AML-193 (cell line): ENCODE data around the gene PRR5L.

Experiments used
- DNase-seq, 2 experiments: peaks; one replicate each; lab custom pipeline; 2025; lab: John Stamatoyannopoulos, UW

PRR5L gene, protein sequence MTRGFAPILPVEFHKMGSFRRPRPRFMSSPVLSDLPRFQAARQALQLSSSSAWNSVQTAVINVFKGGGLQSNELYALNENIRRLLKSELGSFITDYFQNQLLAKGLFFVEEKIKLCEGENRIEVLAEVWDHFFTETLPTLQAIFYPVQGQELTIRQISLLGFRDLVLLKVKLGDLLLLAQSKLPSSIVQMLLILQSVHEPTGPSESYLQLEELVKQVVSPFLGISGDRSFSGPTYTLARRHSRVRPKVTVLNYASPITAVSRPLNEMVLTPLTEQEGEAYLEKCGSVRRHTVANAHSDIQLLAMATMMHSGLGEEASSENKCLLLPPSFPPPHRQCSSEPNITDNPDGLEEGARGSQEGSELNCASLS

DNA sequence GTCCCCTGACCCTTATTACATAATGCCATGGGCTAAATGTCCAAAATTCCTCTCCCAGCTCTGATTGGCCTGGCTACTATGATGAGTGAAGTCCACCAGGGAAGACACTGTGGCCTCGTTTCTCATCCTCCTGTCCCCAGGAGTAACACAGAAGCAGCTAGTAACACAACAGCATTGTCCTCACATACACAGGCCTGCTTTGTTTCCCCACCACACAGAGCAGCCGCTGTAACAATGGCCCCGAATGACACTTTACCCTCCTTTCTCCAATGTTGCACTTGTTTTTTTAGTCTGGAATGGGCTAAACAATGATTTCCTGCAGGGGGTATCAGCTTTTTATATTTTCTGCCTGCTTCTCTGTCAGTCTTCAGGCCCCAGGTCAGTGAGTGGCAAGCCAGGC, at the start of gene PRR5L:
TSS of gene PRR5L (plus strand) at position 363 of the 400 bp plus-strand sequence. CDS start 104,834 bp downstream, outside the sequence.
- no peak for DNase-seq

DNA sequence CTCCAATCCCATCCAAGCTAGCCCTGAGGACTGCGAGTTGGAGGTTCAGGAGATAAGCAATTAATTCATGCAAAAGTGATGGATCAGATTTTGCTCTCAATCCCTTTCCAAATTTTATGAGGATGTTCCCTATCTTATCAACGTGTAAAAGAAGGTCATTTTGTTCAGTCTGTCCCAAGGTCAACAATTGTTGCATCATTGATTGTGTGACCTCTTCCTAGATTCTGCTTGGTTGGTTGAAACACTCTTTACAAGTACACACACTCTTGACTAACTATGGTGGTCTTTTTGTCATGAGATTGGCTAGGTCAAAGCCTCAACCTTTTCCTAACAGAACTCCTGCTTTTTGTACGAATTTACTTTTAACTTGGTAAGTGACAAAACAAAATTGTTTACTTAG, 48.6 kb upstream of the PRR5L start:
- DNase-seq = no peak

DNA sequence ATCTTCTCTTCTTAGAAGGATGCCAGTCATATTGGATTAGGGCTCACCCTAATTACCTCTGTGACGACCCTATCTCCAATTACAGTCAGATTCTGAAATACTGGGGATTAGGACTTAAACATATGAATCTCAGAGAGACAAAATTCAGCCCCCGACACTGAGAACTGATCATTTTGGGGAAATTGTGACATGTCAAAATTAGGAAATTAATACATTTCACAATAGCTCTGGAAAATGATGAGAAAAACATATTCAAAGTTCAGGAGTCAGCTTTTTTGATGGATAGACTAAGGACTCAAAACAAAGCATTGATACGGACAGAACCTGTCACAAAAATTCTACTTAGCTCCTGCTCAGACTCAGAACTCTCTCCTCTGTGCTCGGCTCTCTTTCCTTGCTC, 47.7 kb upstream of the PRR5L start:
- no peak for DNase-seq

DNA sequence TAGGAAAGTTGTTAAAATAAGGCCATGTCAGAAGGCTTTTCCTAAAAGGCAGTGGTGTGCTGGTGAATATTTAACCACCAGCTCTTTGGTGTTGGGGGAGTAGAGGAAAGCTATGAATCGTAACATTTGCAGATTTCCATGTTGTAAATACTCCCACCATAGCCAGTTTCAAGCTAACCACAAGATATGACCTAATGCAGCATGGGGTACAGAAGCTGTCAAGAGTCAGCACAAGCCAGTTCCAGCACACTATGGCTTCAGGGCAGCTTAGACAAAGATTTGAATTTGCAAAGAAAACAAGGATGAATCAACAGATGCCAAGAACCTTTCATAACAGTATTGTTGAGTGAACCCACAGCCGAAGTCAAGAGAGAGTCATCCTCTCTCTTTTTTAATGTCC, 46.8 kb upstream of the PRR5L start:
- no peak for DNase-seq

DNA sequence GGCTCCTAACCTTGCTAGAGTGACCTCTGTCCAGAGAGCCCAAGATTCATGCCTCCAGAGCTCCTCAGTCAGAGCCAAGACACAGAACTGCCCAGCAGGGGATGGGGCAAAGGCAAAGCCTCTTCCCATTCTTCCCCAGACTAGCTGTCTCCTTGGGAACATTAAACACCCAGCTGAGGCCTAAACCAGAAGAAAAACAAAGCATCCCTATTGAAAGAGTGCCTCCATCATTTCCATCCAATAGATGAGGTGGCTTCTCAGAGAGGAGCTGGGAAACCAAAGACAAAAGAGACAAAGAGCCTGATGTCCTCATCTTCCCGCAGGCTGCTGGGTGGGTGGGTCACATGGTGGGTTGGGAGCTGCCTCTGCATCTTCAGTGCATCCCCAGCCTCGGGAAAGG, 44.3 kb upstream of the PRR5L start:
- DNase-seq = no peak

DNA sequence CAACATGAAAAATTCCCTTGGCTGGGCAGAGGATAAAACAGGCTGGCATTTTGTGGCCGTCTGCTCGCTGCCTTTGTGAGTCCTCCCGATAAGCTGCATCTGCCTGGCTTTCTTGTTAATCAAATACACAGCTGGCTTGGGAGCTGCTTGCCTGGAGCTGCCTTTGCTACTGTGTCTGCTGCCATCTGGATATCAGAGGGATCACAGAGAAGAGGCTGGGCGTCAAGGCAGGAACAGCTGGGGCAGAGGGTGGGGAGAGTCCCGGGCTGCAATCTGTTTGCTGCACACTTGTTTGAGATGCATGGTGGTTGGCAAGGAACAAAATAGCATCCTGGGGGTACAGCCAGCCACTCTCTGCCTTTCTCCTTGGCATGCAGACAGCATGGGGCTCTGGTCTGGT, 42.9 kb upstream of the PRR5L start:
- no peak for DNase-seq

DNA sequence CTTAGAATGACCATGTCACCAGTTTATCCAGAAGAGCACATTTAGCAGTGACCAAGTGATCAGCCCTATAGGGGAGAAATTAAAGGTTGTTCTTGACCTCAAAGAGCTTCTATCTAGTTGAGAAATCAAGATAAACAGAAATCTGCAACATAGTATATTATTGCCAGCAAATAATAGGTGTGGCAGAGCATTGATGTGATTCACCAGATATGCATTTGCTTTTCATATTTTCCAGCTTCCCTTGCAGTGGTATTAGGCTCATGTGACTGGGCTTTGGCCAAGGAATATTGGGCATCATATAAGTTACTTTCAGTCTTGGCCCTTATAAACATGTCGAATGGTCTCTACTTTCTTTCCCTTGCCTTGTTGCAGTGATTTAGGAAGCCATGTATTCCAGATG, 41.4 kb upstream of the PRR5L start:
- DNase-seq = no peak

DNA sequence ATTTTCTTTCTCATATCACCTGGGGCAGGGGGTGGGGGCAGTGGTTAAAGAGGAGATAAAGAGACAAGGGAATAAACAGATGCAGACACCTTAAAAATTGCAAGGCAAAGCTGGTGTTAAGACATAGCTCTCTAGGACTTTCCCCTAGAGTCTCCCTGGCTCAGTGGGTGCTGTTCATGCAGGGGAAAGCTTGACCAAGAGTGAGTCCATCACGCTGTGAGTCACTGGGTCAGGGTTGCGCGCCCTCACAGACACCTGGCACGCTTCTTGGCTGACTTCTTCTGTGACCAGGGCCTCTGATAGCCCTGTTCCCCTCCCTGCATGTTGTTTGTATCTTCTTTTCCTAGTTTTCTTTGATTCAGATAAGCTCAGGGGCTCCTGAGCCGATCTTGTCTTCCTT, 38.7 kb upstream of the PRR5L start:
- DNase-seq = no peak

DNA sequence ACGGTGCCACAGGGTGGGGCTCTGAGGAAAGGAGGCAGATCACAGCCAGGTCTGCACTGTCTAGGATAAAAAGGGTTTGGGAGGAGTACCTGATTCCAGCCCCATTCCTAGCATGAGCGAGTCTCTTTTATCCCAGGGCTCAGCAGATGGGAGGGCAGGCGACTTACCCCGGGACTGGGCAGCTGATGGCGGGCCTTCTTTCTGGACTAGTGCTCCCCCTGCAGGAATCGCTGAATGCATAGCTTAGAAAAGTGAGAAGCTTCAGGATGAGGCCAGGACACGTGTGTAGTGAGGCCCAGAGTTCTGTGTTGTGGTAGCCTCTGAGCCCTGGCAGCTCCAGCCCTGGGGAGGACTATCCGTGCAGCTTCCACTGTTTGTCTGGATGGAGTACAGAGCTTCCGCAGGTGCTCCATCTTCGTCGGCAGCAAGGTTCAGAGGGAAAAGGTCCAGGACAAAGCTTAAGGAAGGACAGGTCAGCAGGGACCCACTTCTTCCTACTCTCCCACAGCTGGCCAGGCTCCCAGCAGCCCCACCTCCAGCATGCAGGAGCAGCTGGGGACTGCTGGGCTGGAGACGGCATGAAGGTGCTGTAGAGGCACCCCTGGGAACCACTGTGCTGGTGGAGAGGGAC, 37.2 kb upstream of the PRR5L start:
- peak; percentile 49 to 62 for DNase-seq

DNA sequence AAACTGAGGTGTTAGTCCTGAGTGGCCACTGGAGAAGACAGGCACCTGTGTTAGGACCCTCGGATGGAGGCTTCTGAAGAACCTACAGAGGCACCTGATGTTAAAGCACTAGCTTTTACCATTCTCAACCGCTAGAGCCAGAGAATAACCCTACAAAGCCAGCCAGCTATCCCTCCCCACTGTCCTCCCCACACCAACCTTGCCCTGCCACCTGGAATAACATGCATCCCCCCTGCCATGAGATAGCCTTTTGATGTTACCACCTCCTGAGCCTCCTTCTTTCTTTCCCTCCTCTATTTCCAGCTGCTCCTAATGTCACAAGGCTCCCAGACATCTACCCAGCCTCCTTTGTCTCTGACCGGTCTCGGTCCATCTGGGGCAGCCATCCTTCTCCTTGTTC, 35.0 kb upstream of the PRR5L start:
- DNase-seq = no peak

DNA sequence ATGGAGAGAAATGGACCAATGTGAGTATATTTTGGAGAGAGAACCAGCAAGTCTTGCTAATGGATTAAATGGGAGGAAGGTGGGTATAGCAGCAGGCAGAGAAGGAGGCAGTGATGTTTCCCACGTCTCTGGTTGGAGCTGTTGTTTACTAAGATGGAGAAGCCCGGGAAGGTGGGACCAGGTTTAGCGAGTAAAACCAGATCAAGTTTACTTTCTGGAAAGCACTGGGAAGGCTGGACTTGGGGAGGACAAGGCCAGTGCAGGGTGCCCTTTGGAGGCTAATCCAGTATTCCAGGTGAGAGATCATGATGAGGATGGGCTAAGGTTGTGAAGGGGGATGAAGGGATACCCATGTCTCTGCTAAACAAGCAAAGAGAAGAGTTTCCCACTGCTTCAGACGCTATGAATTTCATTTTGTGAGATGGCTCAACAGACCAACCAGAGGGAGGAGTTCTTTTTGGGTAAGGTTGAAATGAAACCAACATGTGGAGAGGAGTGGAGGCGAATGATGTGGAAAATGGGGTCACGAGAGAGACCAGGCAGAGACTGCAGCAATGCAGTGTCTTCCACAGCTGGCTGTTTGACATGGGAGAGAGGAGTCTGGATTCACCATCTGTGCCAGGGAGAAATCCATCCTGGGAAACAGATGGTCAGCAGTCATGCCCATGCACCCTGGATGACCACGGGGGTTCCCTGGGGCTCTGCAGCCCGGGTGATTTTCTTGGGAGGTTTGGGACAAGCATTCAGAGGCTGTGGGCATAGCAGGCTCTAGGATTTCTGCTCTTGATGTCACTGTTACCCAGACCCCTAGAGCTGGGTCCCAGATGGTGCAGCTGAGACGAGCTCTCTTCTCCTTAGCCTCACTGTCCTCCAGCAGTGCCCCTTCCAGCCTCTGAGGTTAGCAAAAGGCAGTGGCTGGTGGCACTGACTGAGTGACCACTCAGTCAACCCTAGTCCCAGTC, 31.8 kb upstream of the PRR5L start:
- no peak for DNase-seq

DNA sequence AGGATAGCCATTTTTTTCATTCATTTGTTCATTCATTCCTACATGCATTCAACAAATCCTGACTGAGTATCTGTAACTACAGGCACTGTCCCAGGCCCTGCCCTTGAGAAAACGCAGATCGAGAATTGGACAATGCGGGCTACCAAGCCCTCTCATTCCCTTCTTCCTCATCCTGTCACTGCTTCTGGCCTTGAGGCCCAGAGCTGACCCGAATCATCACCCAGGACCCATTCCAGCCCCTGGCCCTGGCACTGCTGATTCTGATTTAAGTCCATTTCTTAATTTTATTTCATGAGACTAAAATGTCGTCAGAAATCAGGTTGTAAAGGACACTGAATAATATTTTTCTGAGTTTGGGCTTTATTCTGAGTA, 31.1 kb upstream of the PRR5L start:
- no peak for DNase-seq

DNA sequence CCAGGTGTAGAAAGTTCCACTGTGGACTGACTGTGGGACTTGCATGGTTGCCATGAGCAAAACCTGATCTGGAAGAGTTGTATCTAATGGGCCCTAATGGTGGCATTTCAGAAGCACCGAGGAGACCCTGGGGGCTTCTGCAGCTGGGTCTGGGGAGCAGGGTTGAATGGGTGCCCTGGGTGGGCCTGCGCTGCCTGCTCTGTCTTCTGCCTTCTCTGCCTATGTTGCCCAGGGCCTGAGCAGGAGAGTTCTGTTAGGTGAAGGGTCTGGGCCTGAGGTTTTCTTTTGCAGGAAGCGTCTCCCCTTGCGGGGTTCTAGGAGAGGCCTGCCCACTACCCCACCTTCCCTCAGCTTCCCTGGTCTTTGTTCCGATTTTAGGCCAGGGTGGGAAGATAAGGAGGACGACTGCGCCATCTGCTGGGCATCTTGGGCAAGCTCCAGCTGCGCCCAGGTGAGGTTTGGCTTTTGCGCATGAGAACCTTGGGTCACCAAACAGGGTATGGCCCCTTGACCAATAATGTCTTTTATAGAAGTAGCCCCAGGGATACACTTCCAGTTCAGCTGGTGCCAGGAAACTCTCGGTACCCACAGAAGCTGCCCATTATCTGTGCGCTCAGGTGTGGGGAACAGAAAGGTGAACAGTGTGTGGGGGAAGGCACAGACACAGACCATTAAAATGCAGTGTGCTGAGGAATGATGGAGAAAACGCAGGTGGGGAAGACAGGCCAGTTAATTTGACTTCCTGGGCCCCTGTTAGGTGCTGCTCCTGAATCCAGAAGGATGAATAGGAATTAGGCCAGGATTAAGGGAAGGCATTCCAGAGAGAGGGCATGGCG, 30.1 kb upstream of the PRR5L start:
- peak in 1 of 2 experiments; percentile 10 for DNase-seq

DNA sequence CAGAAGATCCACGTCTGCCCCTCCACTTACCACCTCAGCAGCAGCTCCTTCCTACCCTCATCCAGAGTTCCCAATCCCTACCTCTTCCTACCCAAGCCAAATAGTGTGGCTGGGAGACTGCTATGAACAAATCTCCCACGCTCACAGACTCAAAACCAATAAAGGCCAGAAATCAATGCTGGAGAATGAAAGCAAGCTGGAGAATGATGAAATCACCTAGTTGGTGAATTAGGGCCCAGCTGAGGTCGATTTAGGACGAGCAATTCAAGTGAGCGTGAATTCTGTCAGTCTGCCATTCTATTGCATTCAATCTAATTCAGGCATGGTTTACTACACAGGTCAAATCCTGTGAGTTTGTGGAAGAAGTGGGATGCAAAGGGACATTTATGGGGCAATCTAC, 29.3 kb upstream of the PRR5L start:
- DNase-seq = no peak

DNA sequence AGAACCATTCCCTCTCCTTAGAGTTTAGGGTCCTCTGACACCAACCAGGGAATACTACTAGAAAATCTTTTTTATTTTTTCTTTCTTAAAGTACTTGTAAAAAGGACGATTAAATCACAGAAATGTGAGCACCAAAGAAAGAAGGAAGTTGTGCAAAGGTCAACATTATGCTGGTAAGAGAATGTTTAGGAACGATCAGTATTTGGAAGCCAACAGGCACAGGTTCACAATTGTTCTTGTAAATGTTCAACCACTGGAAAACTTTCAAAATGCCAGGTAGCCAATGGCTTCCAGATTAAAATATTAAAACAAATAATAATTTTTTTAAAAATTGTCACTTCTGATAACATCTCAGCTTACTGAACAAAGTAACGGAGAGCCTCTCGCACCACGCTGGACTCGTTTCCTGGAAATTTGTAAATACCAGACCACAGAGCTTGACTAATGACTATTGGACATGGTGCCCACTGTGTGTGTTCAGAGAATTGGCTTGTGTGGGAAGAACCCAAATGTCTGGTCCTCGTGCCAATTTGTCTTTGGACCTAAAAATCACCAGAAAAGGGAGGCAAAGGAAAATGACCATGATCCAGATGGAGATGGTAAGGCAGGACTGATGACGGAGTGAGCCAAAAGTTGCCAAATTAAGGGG, 27.6 kb upstream of the PRR5L start:
- no peak for DNase-seq

DNA sequence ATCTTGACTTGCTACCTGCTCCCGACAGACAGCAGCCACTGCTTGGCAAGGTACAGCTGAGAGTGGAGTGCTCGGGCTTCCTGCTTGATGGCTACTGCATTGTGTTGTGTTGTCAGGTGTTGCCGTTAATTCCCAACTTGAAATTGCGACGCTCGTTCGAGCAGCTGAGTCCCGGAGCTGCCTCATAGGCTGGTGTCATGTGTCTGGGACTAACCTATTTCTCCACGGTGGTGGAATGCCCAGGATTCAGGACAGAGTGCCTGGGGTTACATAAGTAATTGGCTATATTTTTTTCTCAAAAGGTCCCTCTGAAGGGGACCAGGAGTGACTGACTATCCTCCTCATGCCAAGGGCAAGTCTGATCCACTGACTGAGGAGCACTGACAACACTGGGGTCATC, 25.4 kb upstream of the PRR5L start:
- no peak for DNase-seq

DNA sequence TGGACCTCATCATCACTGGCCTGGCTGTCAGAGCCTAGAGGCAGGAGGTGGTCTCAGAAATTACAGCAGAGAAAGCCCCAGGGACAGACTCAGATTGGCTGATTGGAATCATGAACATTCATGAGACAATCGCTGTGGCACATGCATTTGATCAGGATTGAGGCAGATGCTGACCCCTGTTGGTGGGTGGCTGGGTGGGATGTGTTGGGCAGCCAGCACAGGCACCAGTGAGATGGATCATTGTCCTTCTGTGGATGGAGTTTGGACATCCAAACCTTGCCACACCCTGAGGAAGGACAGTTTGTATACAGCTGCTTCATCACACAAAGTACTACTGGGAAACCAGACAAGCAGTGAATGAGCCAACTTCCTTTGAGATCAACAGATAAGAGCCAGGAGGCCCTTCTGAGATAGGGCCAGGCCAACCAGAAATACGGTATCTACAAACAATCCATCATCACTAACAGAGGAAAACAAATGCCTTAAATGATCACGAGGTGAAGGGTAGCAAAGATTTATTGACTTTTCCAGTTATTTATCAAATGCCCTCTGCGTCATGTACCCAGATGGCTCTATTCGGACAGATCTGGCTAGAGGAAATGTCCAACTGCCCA, 24.2 kb upstream of the PRR5L start:
- no peak for DNase-seq

DNA sequence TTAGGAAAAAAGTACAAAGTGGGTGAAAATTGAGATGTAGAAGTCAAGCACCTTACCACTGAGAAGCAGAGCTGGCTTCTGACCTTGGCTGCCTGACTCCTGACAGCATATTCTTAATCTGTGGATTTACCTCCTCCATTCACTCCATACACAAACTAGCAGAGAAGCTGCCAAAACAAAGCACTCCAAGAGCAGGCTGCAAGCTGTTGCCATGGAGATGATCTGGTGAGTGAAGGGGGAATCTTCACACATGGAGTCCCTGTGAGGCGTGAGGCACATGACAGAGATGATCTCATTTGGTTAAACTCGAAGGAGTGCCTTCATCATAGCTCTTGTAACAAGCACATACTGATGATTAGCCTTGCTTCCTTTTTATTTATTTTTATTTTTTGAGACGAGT, 23.0 kb upstream of the PRR5L start:
- DNase-seq = no peak

DNA sequence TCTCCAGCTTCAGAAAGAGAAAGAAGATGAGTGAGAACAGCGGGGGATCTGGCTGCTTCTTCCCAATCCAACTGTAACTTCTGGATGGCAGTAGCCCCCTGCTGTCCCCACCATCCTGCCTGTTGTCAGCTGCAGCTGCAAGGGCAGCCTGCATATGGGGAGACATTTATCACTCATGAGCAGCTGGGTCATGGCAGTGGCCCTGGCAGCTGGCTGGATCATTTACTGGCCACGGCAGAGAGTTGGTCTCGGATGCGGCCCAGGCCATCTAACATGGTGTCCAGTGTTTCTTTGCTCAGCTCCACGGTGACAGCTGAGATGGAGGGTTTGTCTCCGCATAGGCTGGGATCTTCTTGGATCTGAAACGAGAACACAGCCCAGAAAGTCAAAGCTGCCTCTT, 21.7 kb upstream of the PRR5L start:
- DNase-seq = no peak

DNA sequence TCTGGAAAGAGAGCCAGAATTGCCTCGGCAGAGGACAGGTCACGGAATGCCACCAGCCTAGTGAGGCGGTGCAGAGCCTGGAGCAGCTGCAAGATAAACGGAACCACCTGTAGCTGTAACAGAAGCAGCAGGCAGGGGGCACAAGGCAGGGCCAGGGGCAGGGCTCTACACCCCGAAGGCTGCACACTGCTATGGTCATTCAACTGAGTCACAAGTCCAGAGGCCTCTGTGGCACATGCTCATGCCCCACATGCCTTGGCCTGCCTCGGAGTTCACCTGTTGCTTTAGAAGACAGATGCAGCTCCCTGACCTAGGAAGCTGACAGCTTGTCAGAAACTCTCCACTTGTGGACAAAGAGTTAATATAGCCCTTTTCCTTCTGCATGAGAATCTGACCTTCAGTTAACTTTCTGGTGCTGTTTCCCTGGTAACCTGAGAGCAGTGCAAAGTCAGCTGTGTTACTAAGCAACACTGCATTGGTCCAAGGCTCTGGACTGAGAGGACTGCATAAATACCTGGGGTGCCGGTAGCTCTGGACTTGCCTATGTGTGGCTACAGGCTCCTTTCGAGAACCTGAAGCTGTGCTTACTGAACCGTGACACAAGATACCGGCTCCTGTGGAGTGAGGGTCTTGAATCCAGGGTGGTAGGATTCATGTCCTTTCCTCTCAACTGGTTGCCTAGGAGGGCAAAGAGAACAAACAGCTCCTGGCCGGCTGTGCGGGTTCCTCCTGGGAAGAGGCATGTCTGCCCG, 17.4 kb upstream of the PRR5L start:
- no peak for DNase-seq
